Thoracic aorta (tissue), 2 donors: ENCODE measurements around the gene VAMP8. TPM values are rescaled to one million over a fixed set of nuclear protein-coding genes. Genes with fewer than 3 reads are reported as not detected.

ENCODE experiments used
- ATAC-seq: fragments of 150-250 bp; one replicate; pipeline ENCODE4 v1.8.0; 2017; ENCODE audit warnings: low read depth; ENCODE audit not compliant: insufficient number of reproducible peaks, low FRiP score
- DNase-seq: peaks from one replicate; pipeline ENCODE4 v3.0.0-alpha.2; 2020; ENCODE audit warnings: low spot score
- H3K27ac ChIP-seq, 2 donors: fragments of 200-600 bp; sonication (generic); 1 replicate in 1 of 2; 2 replicates in 1 of 2; pipeline ENCODE4 v1.5.1; 2016; ENCODE audit warnings: mild to moderate bottlenecking in 2 of 2, moderate library complexity in 2 of 2
- H3K27me3 ChIP-seq: fragments of 200-600 bp; sonication (generic); replicated peaks from 2 replicates; pipeline ENCODE4 v1.6.0; 2016; ENCODE audit warnings: mild to moderate bottlenecking; ENCODE audit not compliant: insufficient read depth
- H3K36me3 ChIP-seq: fragments of 200-600 bp; sonication (generic); one replicate; pipeline ENCODE4 v1.5.1; 2016
- H3K4me1 ChIP-seq, 2 donors: fragments of 200-600 bp; sonication (generic); 1 replicate in 1 of 2; 2 replicates in 1 of 2; pipeline versions ENCODE4 v1.5.1 to v1.6.0; 2016; ENCODE audit warnings: low read depth in 2 of 2, mild to moderate bottlenecking in 1 of 2; ENCODE audit not compliant: control insufficient read depth in 1 of 2
- H3K4me3 ChIP-seq: fragments of 200-600 bp; sonication (generic); 2 replicates; pipeline ENCODE4 v1.5.1; 2016; ENCODE audit warnings: mild to moderate bottlenecking
- H3K9me3 ChIP-seq: fragments of 200-600 bp; sonication (generic); 2 replicates; pipeline ENCODE4 v1.5.1; 2016
- total RNA-seq, 2 donors: library from RNA; depleted of rRNA; stranded (reverse); fragments of >200 nt; gene quantifications; one replicate each; pipeline versions ENCODE4 v1.1.0 to v1.2.3, GENCODE V29; 2016
- TF ChIP-seq, protein P1 (sequence below): fragments of 200-600 bp; sonication (generic); IDR thresholded peaks from one replicate; pipeline ENCODE4 v1.5.1; 2019; ENCODE audit warnings: antibody characterized with exemption

VAMP8 gene
- total RNA-seq, 2 donors from 2014 or later: 30.9 to 34.9 TPM

DNA sequence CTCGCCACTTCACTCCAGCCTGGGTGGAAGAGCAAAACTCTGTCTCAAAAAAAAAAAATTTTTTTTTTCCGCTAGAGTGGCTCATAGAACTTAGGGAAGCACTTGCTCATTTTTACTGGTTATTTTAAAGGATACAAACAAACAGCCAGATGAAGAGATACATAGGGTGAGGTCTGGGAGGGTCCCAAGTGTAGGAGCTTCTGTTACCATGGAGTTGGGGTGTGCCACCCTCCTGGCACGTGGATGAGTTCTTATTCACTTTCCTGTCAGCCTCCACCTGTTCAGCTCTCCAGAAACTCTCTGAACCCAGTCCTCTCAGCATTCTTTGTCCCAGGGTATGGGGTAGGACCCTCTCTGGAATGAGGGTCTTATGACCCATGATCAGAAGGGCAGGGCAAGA is 43.3 kb upstream of the VAMP8 start:
- H3K27ac ChIP-seq: no peak overlapping the region
- TF ChIP-seq, protein P1, sequence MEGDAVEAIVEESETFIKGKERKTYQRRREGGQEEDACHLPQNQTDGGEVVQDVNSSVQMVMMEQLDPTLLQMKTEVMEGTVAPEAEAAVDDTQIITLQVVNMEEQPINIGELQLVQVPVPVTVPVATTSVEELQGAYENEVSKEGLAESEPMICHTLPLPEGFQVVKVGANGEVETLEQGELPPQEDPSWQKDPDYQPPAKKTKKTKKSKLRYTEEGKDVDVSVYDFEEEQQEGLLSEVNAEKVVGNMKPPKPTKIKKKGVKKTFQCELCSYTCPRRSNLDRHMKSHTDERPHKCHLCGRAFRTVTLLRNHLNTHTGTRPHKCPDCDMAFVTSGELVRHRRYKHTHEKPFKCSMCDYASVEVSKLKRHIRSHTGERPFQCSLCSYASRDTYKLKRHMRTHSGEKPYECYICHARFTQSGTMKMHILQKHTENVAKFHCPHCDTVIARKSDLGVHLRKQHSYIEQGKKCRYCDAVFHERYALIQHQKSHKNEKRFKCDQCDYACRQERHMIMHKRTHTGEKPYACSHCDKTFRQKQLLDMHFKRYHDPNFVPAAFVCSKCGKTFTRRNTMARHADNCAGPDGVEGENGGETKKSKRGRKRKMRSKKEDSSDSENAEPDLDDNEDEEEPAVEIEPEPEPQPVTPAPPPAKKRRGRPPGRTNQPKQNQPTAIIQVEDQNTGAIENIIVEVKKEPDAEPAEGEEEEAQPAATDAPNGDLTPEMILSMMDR: no peak
- no peaks in the 10 kb centered on the region for H3K9me3 ChIP-seq
- no peak overlapping the region for H3K4me3 ChIP-seq
- H3K27me3 ChIP-seq: no peaks in the 10 kb centered on the region
- ATAC-seq (no peak), DNase-seq (no peak)
- H3K4me1 ChIP-seq: peaks cover 14 to 26% of the 10 kb centered on the region in 2 donors
- no peaks in the 10 kb centered on the region for H3K36me3 ChIP-seq

DNA sequence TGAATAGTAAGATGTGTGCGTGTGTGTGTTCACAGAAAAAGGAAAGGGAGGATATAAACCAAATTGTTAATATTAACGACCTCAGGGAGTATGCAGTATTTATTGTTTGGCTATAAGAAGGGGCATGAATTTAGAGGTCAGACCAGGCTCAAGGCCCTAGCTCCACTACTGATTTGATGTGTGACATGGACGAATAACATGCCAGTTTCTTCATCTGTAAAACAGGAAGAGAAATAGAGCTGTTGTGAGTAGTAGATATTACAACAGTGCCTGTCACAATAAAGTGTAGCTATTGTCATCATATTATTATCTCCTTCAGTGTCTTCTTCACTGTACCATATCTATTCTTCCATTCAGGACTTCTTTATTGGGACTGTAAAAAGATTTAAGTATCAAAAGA is 42.5 kb upstream of the VAMP8 start:
- Histone ChIP-seq H3K27ac (peak overlapping the region in 1 of 2 donors; percentile 98), H3K27me3 (no peaks in the 10 kb centered on the region), H3K4me3 (no peak overlapping the region), H3K36me3 (no peaks in the 10 kb centered on the region), H3K4me1 (peaks cover 14 to 26% of the 10 kb centered on the region in 2 donors), H3K9me3 (no peaks in the 10 kb centered on the region)
- DNase-seq (no peak), ATAC-seq (no peak)
- TF ChIP-seq, protein P1: no peak

DNA sequence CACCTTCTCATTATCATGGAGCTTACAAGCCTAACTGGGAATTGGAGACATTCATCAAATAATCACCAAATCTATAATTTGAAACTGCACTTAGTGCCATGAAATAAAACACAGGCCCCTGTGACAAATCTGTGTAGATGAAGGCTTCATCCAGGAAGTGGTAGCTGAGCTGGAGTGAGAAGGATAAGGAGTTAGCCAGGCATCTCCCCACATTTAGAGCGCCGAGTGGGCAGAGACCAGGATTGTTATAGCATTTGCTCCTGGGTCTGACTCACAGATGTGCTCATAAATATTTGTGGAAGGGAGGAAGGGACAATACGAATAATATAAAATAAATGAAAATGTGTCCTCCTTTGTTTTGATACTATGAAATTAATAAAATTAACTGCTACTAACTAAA is 40.9 kb upstream of the VAMP8 start:
- H3K36me3 ChIP-seq: peaks cover 5% of the 10 kb centered on the region
- peak overlapping the region; percentile 95 to 98 for H3K27ac ChIP-seq
- H3K27me3 ChIP-seq: no peaks in the 10 kb centered on the region
- peak overlapping the region; percentile 87 for H3K4me3 ChIP-seq
- TF ChIP-seq, protein P1: no peak
- ATAC-seq: no peak
- H3K4me1 ChIP-seq: peaks cover 23 to 36% of the 10 kb centered on the region in 2 donors
- no peak for DNase-seq
- H3K9me3 ChIP-seq: no peaks in the 10 kb centered on the region

DNA sequence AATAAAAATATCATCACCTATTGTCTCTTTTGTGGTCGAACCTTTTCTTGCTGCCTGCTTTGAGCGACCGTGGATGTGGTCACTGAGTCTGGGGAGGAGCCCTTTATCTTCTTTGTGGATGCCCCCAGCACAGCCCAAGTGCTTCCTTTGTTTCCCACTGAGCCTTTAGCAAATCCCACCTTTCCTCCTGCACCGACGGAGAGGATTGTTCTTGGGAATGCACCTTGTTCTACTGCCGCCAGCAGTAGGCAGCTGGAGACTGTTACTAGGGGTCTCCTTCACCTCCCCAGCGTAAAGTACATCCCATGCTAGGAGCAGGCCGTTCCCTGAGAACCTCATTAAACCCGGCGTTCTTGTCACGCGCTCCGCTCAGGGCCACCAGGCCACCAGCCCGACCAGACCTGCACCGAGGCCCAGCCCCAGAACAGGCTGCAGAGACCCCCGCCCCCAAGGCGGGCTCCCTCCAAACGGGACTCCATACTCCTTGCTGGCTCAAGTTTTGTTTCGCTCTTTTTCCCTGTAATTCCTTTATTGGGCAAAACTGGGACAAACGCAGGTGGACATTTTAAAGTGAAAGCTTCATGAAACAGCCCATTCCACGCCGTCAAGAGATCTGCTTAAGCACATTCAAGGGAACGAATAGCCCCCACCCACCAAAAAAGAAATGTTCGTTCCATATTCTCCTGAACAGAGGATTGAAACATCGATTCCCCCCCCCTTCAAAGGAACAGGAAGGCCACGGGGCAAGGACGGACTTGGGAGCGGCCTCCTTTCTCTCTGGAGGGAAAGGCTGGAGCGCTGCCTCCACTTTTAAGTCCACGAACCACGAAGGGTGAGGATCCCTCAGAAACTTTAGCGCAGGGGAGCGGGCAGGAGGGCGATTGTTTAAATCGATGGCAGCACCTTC is 39.5 kb upstream of the VAMP8 start:
- TF ChIP-seq, protein P1: no peak
- DNase-seq (no peak), ATAC-seq (no peak)
- no peaks in the 10 kb centered on the region for H3K9me3 ChIP-seq
- H3K4me3 ChIP-seq: peak overlapping the region; percentile 87
- H3K4me1 ChIP-seq: peaks cover 32 to 50% of the 10 kb centered on the region in 2 donors
- H3K27ac ChIP-seq: peak overlapping the region; percentile 95 to 98
- peaks cover 17% of the 10 kb centered on the region for H3K36me3 ChIP-seq
- no peaks in the 10 kb centered on the region for H3K27me3 ChIP-seq

DNA sequence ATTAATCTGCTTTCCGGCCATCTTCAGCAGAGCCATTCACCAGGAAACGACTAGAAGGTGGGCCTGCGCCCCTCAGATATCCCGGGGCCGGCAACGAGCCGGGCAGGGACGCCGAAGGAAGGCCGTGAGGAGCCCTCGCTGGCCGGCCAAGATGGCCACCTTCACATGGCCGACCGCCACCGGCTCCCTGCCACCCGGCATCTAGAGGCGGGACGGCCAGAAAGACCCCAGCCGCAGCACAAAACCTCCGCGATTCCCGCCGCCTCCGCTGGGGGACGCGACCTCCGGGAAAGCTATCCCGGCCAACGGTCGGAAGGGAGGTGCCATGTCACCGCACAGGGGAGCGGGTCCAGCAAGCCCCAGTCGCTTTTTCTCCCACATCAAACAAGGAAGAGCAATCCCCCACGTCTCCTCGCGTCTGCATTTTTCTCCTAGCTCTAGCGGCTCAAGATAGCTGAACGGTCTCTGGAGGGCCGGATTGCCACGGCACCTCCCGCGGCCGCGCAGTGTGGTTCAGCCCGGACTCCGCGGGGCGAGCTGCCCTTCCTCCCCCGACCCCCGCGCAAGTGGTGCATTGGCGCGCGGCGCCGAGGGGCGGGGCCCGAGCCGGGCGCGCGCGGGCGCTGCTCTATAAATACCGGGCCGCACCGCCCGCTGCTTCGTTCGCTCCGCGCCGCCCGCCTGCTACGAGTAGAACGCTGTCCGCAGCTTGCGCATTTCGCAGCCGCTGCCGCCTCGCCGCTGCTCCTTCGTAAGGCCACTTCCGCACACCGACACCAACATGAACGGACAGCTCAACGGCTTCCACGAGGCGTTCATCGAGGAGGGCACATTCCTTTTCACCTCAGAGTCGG is 38.7 kb upstream of the VAMP8 start, which contains the start of gene MAT2A:
TSS of gene MAT2A (plus strand) at position 662 of the 854 bp plus-strand sequence. CDS start at position 782, 120 bp downstream.
- DNase-seq: peak; percentile 84
- TF ChIP-seq, protein P1: peak; percentile 80
- Histone ChIP-seq H3K9me3 (no peaks in the 10 kb centered on the region), H3K4me3 (peak within 1 kb of the TSS; percentile 87), H3K27me3 (no peaks in the 10 kb centered on the region), H3K4me1 (peaks cover 32 to 58% of the 10 kb centered on the region in 2 donors), H3K36me3 (peaks cover 26% of the 10 kb centered on the region), H3K27ac (peak within 1 kb of the TSS; percentile 95 to 98)
- ATAC-seq: peak; percentile 64
